HG03342 (cell line): ENCODE measurements around the gene PYGO2.
A peak's percentile ranks its signal among the peaks of the same experiment; 100 is the strongest.

Source experiments
- ATAC-seq: cut with Tn5 transposase; IDR thresholded peaks from one replicate; pipeline ENCODE4 v1.9.1; 2021; ENCODE audit warnings: mild to moderate bottlenecking, moderate library complexity; ENCODE audit not compliant: unreplicated experiment

PYGO2 gene

GRCh38 chr1:154945962-154946850 is 15.4 kb downstream of the PYGO2 start:
- no peak for ATAC-seq

- ATAC-seq: no peak
These were observed 16.2 kb downstream of the PYGO2 start for GRCh38 chr1:154945160-154945961.

- no peak for ATAC-seq
These were observed 17.0 kb downstream of the PYGO2 start for GRCh38 chr1:154944401-154945159.

- ATAC-seq: no peak
These were observed 17.8 kb downstream of the PYGO2 start for GRCh38 chr1:154943649-154944400.

- no peak for ATAC-seq
These were observed 20.1 kb downstream of the PYGO2 start for GRCh38 chr1:154941333-154942013.

- no peak for ATAC-seq
These were observed 20.9 kb downstream of the PYGO2 start for GRCh38 chr1:154940651-154941194.

GRCh38 chr1:154940213-154940560 is 21.4 kb downstream of the PYGO2 start:
- no peak for ATAC-seq

GRCh38 chr1:154938604-154939399 is 22.8 kb downstream of the PYGO2 start:
- ATAC-seq: no peak

GRCh38 chr1:154937988-154938386 is 23.6 kb downstream of the PYGO2 start:
- no peak for ATAC-seq

- ATAC-seq: peak; percentile 65
These were observed 24.2 kb downstream of the PYGO2 start for GRCh38 chr1:154937085-154937987.

GRCh38 chr1:154936555-154937084 is 25.0 kb downstream of the PYGO2 start, which contains the start of gene PMVK:
Gene PMVK, minus strand, starts transcription at chr1:154936719. Its CDS starts 34 bp downstream, at chr1:154936685.
- ATAC-seq: peak; percentile 68

GRCh38 chr1:154935749-154936554 is 25.6 kb downstream of the PYGO2 start:
- ATAC-seq: no peak

GRCh38 chr1:154934358-154934948 is 27.1 kb downstream of the PYGO2 start:
- no peak for ATAC-seq

- no peak for ATAC-seq
These were observed 29.6 kb downstream of the PYGO2 start for GRCh38 chr1:154931940-154932487.

- no peak for ATAC-seq
These were observed 35.4 kb downstream of the PYGO2 start for GRCh38 chr1:154926201-154926600.
